HG03039 (cell line): ENCODE data around the gene CES1.
"Not testable (repeated sequence)": the region's sequence is repeated elsewhere in the genome, so short reads cannot be mapped to it uniquely, and the experiment has no call there.

Source experiments
- ATAC-seq: cut with Tn5 transposase; IDR thresholded peaks from one replicate; pipeline ENCODE4 v1.9.1; 2021; ENCODE audit warnings: mild to moderate bottlenecking, moderate library complexity; ENCODE audit not compliant: unreplicated experiment

The CES1 gene

GRCh38 chr16:55792934-55793374 lies 39.9 kb downstream of the CES1 start:
- ATAC-seq = not testable (repeated sequence)

- not testable (repeated sequence) for ATAC-seq
Observed at GRCh38 chr16:55791512-55791911, 41.4 kb downstream of the CES1 start.

GRCh38 chr16:55790240-55790639 lies 42.7 kb downstream of the CES1 start:
- ATAC-seq = not testable (repeated sequence)

- not testable (repeated sequence) for ATAC-seq
Observed at GRCh38 chr16:55782793-55783091, 50.2 kb downstream of the CES1 start.

GRCh38 chr16:55782091-55782792 lies 50.7 kb downstream of the CES1 start:
- not testable (repeated sequence) for ATAC-seq

GRCh38 chr16:55781456-55781855 lies 51.4 kb downstream of the CES1 start:
- not testable (repeated sequence) for ATAC-seq

- not testable (repeated sequence) for ATAC-seq
Observed at GRCh38 chr16:55780095-55780407, 52.8 kb downstream of the CES1 start.

- ATAC-seq = no peak
Observed at GRCh38 chr16:55779402-55780094, 53.3 kb downstream of the CES1 start.

GRCh38 chr16:55778757-55779156 lies 54.1 kb downstream of the CES1 start:
- ATAC-seq = no peak

GRCh38 chr16:55775857-55776256 lies 57.0 kb downstream of the CES1 start:
- ATAC-seq = no peak

GRCh38 chr16:55773859-55774549 lies 58.9 kb downstream of the CES1 start:
- ATAC-seq = no peak

GRCh38 chr16:55765161-55765560 lies 67.7 kb downstream of the CES1 start:
- ATAC-seq = no peak

GRCh38 chr16:55760310-55761001 lies 72.4 kb downstream of the CES1 start:
- ATAC-seq = no peak

GRCh38 chr16:55759965-55760309 lies 73.0 kb downstream of the CES1 start:
- not testable (repeated sequence) for ATAC-seq

GRCh38 chr16:55757595-55758527 lies 75.0 kb downstream of the CES1 start:
- not testable (repeated sequence) for ATAC-seq

- ATAC-seq = no peak
Observed at GRCh38 chr16:55756963-55757362, 75.9 kb downstream of the CES1 start.

- ATAC-seq = no peak
Observed at GRCh38 chr16:55754056-55754455, 78.8 kb downstream of the CES1 start.

GRCh38 chr16:55753145-55753631 lies 79.7 kb downstream of the CES1 start:
- ATAC-seq = not testable (repeated sequence)
